Duodenal mucosa (tissue), 2 donors: ENCODE measurements around the gene PDE8A.
"Not testable (repeated sequence)": the region's sequence is repeated elsewhere in the genome, so short reads cannot be mapped to it uniquely, and the experiment has no call there.

Source experiments
- H3K27ac ChIP-seq: one replicate; pipeline ENCODE4 v1.7.0; 2013; ENCODE audit warnings: low read depth, low read length
- H3K27me3 ChIP-seq, 2 donors: one replicate each; pipeline ENCODE4 v1.7.0; 2013; ENCODE audit warnings: low read length in 2 of 2, control low read depth in 1 of 2; ENCODE audit not compliant: insufficient read depth in 2 of 2, control insufficient read depth in 1 of 2
- H3K36me3 ChIP-seq, 2 donors: one replicate each; pipeline ENCODE4 v1.7.0; 2013; ENCODE audit warnings: low read length in 2 of 2, control low read depth in 1 of 2; ENCODE audit not compliant: insufficient read depth in 2 of 2, control insufficient read depth in 1 of 2
- H3K4me1 ChIP-seq, 2 donors: one replicate each; pipeline ENCODE4 v1.7.0; 2013; ENCODE audit warnings: low read length in 2 of 2, control low read depth in 1 of 2; ENCODE audit not compliant: insufficient read depth in 2 of 2, control insufficient read depth in 1 of 2
- H3K4me3 ChIP-seq, 2 donors: one replicate each; pipeline ENCODE4 v1.7.0; 2013; ENCODE audit warnings: low read length in 2 of 2, low read depth in 1 of 2
- H3K9ac ChIP-seq, 2 donors: one replicate each; pipeline ENCODE4 v1.7.0; 2013; ENCODE audit warnings: low read length in 2 of 2, low read depth in 1 of 2
- H3K9me3 ChIP-seq, 2 donors: one replicate each; pipeline ENCODE4 v1.7.0; 2013; ENCODE audit warnings: low read length in 2 of 2, control low read depth in 1 of 2; ENCODE audit not compliant: control insufficient read depth in 1 of 2

Gene PDE8A

GRCh38 chr15:85173630-85174029 is 192.0 kb downstream of the PDE8A start:
- not testable (repeated sequence) for H3K36me3 ChIP-seq, H3K4me1 ChIP-seq, H3K4me3 ChIP-seq, H3K27ac ChIP-seq, H3K9ac ChIP-seq, H3K27me3 ChIP-seq
- peaks cover 9 to 12% of the 10 kb centered on the region in 2 donors for H3K9me3 ChIP-seq

- H3K9ac ChIP-seq = no peak overlapping the region
- H3K27ac ChIP-seq = no peak overlapping the region
- H3K4me1 ChIP-seq = no peaks in the 10 kb centered on the region
- no peaks in the 10 kb centered on the region for H3K27me3 ChIP-seq
- no peaks in the 10 kb centered on the region for H3K36me3 ChIP-seq
- no peak overlapping the region for H3K4me3 ChIP-seq
- H3K9me3 ChIP-seq = peaks cover 9 to 12% of the 10 kb centered on the region in 2 donors
Observed at GRCh38 chr15:85174521-85174920, 192.9 kb downstream of the PDE8A start.

GRCh38 chr15:85177042-85177515 is 195.4 kb downstream of the PDE8A start:
- H3K9ac ChIP-seq, H3K27me3 ChIP-seq, H3K36me3 ChIP-seq, H3K4me3 ChIP-seq, H3K9me3 ChIP-seq, H3K4me1 ChIP-seq, H3K27ac ChIP-seq: not testable (repeated sequence)

GRCh38 chr15:85178308-85178707 is 196.7 kb downstream of the PDE8A start:
- Histone ChIP-seq H3K36me3 (no peaks in the 10 kb centered on the region), H3K9ac (no peak overlapping the region), H3K4me3 (no peak overlapping the region), H3K4me1 (no peaks in the 10 kb centered on the region), H3K9me3 (no peaks in the 10 kb centered on the region), H3K27me3 (no peaks in the 10 kb centered on the region), H3K27ac (no peak overlapping the region)

- no peaks in the 10 kb centered on the region for H3K36me3 ChIP-seq
- H3K9me3 ChIP-seq = no peaks in the 10 kb centered on the region
- H3K4me1 ChIP-seq = no peaks in the 10 kb centered on the region
- no peak overlapping the region for H3K4me3 ChIP-seq
- no peak overlapping the region for H3K9ac ChIP-seq
- no peaks in the 10 kb centered on the region for H3K27me3 ChIP-seq
- no peak overlapping the region for H3K27ac ChIP-seq
Observed at GRCh38 chr15:85179700-85180099, 198.0 kb downstream of the PDE8A start.

GRCh38 chr15:85185350-85185749 is 203.7 kb downstream of the PDE8A start:
- H3K4me1 ChIP-seq, H3K36me3 ChIP-seq, H3K9me3 ChIP-seq, H3K9ac ChIP-seq, H3K4me3 ChIP-seq, H3K27ac ChIP-seq, H3K27me3 ChIP-seq: not testable (repeated sequence)

- H3K36me3 ChIP-seq, H3K9me3 ChIP-seq, H3K4me1 ChIP-seq, H3K9ac ChIP-seq, H3K4me3 ChIP-seq, H3K27me3 ChIP-seq, H3K27ac ChIP-seq: not testable (repeated sequence)
Observed at GRCh38 chr15:85188171-85188577, 206.5 kb downstream of the PDE8A start.
